ENCODE results near the gene ARID1B.

DNA sequence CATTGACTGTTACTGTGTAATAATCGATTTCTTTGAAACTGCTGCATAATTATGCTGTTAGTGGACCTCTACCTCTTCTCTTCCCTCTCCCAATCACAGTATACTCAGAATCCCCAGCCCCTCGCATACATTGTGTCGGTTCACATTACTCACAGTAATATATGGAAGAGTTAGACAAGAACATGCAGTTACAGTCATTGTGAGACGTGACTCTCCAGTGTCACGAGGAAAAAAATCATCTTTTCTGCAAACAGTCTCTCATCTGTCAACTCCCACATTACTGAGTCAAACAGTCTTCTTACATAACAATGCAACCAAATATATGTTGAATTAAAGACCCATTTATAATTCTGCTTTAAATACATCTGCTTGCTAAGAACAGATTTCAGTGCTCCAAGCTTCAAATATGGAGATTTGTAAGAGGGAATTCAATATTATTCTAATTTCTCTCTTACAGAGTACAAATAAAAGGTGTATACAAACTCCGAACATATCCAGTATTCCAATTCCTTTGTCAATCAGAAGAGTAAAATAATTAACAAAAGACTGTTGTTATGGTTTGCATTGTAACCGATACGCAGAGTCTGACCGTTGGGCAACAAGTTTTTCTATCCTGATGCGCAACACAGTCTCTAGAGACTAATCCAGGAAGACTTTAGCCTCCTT is 432.8 kb downstream of the ARID1B start:
- TF ChIP-seq, protein P1, sequence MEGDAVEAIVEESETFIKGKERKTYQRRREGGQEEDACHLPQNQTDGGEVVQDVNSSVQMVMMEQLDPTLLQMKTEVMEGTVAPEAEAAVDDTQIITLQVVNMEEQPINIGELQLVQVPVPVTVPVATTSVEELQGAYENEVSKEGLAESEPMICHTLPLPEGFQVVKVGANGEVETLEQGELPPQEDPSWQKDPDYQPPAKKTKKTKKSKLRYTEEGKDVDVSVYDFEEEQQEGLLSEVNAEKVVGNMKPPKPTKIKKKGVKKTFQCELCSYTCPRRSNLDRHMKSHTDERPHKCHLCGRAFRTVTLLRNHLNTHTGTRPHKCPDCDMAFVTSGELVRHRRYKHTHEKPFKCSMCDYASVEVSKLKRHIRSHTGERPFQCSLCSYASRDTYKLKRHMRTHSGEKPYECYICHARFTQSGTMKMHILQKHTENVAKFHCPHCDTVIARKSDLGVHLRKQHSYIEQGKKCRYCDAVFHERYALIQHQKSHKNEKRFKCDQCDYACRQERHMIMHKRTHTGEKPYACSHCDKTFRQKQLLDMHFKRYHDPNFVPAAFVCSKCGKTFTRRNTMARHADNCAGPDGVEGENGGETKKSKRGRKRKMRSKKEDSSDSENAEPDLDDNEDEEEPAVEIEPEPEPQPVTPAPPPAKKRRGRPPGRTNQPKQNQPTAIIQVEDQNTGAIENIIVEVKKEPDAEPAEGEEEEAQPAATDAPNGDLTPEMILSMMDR (IDR thresholded peaks at IDR 0.05 in 2 of 3, conservative IDR thresholded peaks at IDR 0.05 in 1 of 3; ENCODE audit: control insufficient read depth in 2 of 3, extremely low read depth in 1 of 3, insufficient read depth in 1 of 3, low read depth in 3 of 3, low read length in 3 of 3), result no peak
- no peak for TF ChIP-seq SMAD1 (IDR thresholded peaks at IDR 0.05; ENCODE audit: low read depth, partially characterized antibody)
- no peak for TF ChIP-seq SPI1 (IDR thresholded peaks at IDR 0.05; ENCODE audit: borderline replicate concordance, insufficient read depth, low read depth, low read length)
- no peak for TF ChIP-seq SMC3 (IDR thresholded peaks at IDR 0.05; ENCODE audit: borderline replicate concordance, low read length)
- no peak for TF ChIP-seq RCOR1 (conservative IDR thresholded peaks at IDR 0.05; ENCODE audit: low read depth, low read length)
- TF ChIP-seq, protein P2, sequence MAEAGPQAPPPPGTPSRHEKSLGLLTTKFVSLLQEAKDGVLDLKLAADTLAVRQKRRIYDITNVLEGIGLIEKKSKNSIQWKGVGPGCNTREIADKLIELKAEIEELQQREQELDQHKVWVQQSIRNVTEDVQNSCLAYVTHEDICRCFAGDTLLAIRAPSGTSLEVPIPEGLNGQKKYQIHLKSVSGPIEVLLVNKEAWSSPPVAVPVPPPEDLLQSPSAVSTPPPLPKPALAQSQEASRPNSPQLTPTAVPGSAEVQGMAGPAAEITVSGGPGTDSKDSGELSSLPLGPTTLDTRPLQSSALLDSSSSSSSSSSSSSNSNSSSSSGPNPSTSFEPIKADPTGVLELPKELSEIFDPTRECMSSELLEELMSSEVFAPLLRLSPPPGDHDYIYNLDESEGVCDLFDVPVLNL (IDR thresholded peaks at IDR 0.05; ENCODE audit: low read depth, low read length), result no peak
- TF ChIP-seq, protein P3, sequence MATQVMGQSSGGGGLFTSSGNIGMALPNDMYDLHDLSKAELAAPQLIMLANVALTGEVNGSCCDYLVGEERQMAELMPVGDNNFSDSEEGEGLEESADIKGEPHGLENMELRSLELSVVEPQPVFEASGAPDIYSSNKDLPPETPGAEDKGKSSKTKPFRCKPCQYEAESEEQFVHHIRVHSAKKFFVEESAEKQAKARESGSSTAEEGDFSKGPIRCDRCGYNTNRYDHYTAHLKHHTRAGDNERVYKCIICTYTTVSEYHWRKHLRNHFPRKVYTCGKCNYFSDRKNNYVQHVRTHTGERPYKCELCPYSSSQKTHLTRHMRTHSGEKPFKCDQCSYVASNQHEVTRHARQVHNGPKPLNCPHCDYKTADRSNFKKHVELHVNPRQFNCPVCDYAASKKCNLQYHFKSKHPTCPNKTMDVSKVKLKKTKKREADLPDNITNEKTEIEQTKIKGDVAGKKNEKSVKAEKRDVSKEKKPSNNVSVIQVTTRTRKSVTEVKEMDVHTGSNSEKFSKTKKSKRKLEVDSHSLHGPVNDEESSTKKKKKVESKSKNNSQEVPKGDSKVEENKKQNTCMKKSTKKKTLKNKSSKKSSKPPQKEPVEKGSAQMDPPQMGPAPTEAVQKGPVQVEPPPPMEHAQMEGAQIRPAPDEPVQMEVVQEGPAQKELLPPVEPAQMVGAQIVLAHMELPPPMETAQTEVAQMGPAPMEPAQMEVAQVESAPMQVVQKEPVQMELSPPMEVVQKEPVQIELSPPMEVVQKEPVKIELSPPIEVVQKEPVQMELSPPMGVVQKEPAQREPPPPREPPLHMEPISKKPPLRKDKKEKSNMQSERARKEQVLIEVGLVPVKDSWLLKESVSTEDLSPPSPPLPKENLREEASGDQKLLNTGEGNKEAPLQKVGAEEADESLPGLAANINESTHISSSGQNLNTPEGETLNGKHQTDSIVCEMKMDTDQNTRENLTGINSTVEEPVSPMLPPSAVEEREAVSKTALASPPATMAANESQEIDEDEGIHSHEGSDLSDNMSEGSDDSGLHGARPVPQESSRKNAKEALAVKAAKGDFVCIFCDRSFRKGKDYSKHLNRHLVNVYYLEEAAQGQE (IDR thresholded peaks at IDR 0.05; ENCODE audit: low read depth, low read length), result no peak
- no peak for TF ChIP-seq STAT1 (conservative IDR thresholded peaks at IDR 0.05)
- TF ChIP-seq PAX8 (IDR thresholded peaks at IDR 0.05), result no peak
- no peak for TF ChIP-seq HDGF (IDR thresholded peaks at IDR 0.05)
- TF ChIP-seq NFYB (IDR thresholded peaks at IDR 0.05; ENCODE audit: insufficient read depth, low read depth, low read length), result no peak
- no peak for TF ChIP-seq EGR1 (IDR thresholded peaks at IDR 0.05; ENCODE audit: borderline replicate concordance in 1 of 2, low read depth in 2 of 2, low read length in 2 of 2)
- TF ChIP-seq EZH2 (IDR thresholded peaks at IDR 0.05; ENCODE audit: borderline replicate concordance, control insufficient read depth, low read depth, low read length), result no peak

All from GM12878 (cell line).